SK-N-SH treated with all-trans-retinoic acid at 6 μM for 48 hours (cell line): ENCODE data around the gene GPSM1.

Experiments
- CREB5 ChIP-seq: fragments of 250-450 bp; sonication (Bioruptor Pico); IDR thresholded peaks from 2 replicates; pipeline ENCODE4 v1.5.1; 2020; ENCODE audit warnings: low read depth, mild to moderate bottlenecking, moderate library complexity
- GLIS3 ChIP-seq: fragments of 250-450 bp; sonication (Bioruptor Pico); IDR thresholded peaks from 2 replicates; pipeline ENCODE4 v1.5.0; 2020; ENCODE audit warnings: mild to moderate bottlenecking, moderate library complexity
- PPARA ChIP-seq: fragments of 250-450 bp; sonication (Bioruptor Pico); IDR thresholded peaks from 2 replicates; pipeline ENCODE4 v1.5.0; 2020; ENCODE audit warnings: mild to moderate bottlenecking, borderline replicate concordance
- RARB ChIP-seq: fragments of 250-450 bp; sonication (Bioruptor Pico); IDR thresholded peaks from 2 replicates; pipeline ENCODE4 v1.8.0; 2021; ENCODE audit warnings: mild to moderate bottlenecking, moderate library complexity
- SNAI2 ChIP-seq: fragments of 250-450 bp; sonication (Bioruptor Pico); IDR thresholded peaks from 2 replicates; pipeline ENCODE4 v1.5.0; 2020; ENCODE audit warnings: mild to moderate bottlenecking, moderate library complexity
- TOX ChIP-seq: fragments of 250-450 bp; sonication (Bioruptor Pico); IDR thresholded peaks from 2 replicates; pipeline ENCODE4 v1.8.0; 2021; ENCODE audit warnings: mild to moderate bottlenecking, moderate library complexity, borderline replicate concordance
- ZC3H10 ChIP-seq: fragments of 250-450 bp; sonication (Bioruptor Pico); IDR thresholded peaks from 2 replicates; pipeline ENCODE4 v1.5.1; 2021; ENCODE audit warnings: mild to moderate bottlenecking, moderate library complexity
- ZFP3 ChIP-seq: fragments of 250-450 bp; sonication (Bioruptor Pico); IDR thresholded peaks from 2 replicates; pipeline ENCODE4 v1.5.0; 2020; ENCODE audit warnings: mild to moderate bottlenecking, moderate library complexity
- ZFP30 ChIP-seq: fragments of 450-650 bp; formaldehyde crosslinking; IDR thresholded peaks from 2 replicates; pipeline ENCODE4 v1.5.0; 2022; ENCODE audit warnings: mild to moderate bottlenecking, moderate library complexity
- ZNF565 ChIP-seq: fragments of 450-650 bp; formaldehyde crosslinking; conservative IDR thresholded peaks from 2 replicates; pipeline ENCODE4 v1.5.0; 2020; ENCODE audit warnings: low read depth, mild to moderate bottlenecking, moderate library complexity
- ZNF70 ChIP-seq: fragments of 450-650 bp; formaldehyde crosslinking; IDR thresholded peaks from 2 replicates; pipeline ENCODE4 v1.5.0; 2020; ENCODE audit warnings: mild to moderate bottlenecking, moderate library complexity
- TF ChIP-seq, protein P1 (sequence below): fragments of 250-450 bp; sonication (Bioruptor Pico); IDR thresholded peaks from 2 replicates; pipeline ENCODE4 v1.8.0; 2020; ENCODE audit warnings: mild to moderate bottlenecking, moderate library complexity, borderline replicate concordance
- TF ChIP-seq, protein P2 (sequence below): fragments of 250-450 bp; sonication (Bioruptor Pico); IDR thresholded peaks from 2 replicates; pipeline ENCODE4 v1.5.0; 2020; ENCODE audit warnings: mild to moderate bottlenecking, moderate library complexity

DNA sequence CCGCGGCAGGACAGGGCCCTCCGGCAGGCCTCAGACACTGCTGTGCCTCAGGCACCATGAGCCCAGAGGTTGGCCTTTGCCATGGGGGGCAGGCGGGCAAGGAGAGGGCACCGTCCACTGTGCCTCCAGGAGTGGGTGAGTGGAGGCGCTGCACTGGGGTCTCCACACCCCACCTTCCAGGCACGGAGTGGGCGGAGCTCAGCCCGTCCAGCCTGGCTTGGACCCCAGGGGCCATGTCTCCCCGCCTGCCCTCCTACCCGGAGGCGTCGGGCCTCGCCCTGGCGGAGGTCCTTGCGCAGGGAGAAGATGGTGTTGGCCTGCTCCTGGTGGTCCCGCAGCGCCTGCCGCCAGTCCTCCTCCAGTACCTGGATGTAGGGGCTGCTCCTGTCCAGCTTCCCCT lies 42.7 kb downstream of the GPSM1 start:
- TF ChIP-seq SNAI2 (CRISPR knock-in tag) (no peak), ZFP30 (CRISPR knock-in tag) (no peak), ZC3H10 (CRISPR knock-in tag) (no peak), ZNF565 (CRISPR knock-in tag) (no peak), ZFP3 (CRISPR knock-in tag) (no peak), GLIS3 (CRISPR knock-in tag) (no peak), RARB (CRISPR knock-in tag) (no peak), CREB5 (CRISPR knock-in tag) (no peak), ZNF70 (CRISPR knock-in tag) (no peak), TOX (CRISPR knock-in tag) (no peak), PPARA (CRISPR knock-in tag) (no peak)
- TF ChIP-seq, protein P1, sequence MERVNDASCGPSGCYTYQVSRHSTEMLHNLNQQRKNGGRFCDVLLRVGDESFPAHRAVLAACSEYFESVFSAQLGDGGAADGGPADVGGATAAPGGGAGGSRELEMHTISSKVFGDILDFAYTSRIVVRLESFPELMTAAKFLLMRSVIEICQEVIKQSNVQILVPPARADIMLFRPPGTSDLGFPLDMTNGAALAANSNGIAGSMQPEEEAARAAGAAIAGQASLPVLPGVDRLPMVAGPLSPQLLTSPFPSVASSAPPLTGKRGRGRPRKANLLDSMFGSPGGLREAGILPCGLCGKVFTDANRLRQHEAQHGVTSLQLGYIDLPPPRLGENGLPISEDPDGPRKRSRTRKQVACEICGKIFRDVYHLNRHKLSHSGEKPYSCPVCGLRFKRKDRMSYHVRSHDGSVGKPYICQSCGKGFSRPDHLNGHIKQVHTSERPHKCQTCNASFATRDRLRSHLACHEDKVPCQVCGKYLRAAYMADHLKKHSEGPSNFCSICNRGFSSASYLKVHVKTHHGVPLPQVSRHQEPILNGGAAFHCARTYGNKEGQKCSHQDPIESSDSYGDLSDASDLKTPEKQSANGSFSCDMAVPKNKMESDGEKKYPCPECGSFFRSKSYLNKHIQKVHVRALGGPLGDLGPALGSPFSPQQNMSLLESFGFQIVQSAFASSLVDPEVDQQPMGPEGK (CRISPR knock-in tag), result no peak
- TF ChIP-seq, protein P2, sequence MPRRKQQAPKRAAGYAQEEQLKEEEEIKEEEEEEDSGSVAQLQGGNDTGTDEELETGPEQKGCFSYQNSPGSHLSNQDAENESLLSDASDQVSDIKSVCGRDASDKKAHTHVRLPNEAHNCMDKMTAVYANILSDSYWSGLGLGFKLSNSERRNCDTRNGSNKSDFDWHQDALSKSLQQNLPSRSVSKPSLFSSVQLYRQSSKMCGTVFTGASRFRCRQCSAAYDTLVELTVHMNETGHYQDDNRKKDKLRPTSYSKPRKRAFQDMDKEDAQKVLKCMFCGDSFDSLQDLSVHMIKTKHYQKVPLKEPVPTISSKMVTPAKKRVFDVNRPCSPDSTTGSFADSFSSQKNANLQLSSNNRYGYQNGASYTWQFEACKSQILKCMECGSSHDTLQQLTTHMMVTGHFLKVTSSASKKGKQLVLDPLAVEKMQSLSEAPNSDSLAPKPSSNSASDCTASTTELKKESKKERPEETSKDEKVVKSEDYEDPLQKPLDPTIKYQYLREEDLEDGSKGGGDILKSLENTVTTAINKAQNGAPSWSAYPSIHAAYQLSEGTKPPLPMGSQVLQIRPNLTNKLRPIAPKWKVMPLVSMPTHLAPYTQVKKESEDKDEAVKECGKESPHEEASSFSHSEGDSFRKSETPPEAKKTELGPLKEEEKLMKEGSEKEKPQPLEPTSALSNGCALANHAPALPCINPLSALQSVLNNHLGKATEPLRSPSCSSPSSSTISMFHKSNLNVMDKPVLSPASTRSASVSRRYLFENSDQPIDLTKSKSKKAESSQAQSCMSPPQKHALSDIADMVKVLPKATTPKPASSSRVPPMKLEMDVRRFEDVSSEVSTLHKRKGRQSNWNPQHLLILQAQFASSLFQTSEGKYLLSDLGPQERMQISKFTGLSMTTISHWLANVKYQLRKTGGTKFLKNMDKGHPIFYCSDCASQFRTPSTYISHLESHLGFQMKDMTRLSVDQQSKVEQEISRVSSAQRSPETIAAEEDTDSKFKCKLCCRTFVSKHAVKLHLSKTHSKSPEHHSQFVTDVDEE (CRISPR knock-in tag), result no peak
